ENCODE data around the gene MDP1.

- no peak for TF ChIP-seq CTCF (IDR thresholded peaks at IDR 0.05 in 8 of 11, conservative IDR thresholded peaks at IDR 0.05 in 3 of 11)
- no peak for TF ChIP-seq POLR2A (IDR thresholded peaks at IDR 0.05)
Observed at GRCh38 chr14:24262821-24263733, 47.2 kb upstream of the MDP1 start, which contains the start of gene TGM1.

Data from spleen (tissue), 7 donors.